CD14-positive monocyte (primary cell): ENCODE data around the gene RER1. TPM values are rescaled to one million over a fixed set of nuclear protein-coding genes. Genes with fewer than 3 reads are reported as not detected.

Experiments used
- DNase-seq, 3 donors: peaks; one replicate each; pipeline ENCODE4 v3.0.0-alpha.2; 2011 to 2022
- H2AFZ ChIP-seq: 2 replicates; pipeline ENCODE4 v1.6.0; 2012; ENCODE audit warnings: mild to moderate bottlenecking, low read depth, low read length, inconsistent platforms; ENCODE audit not compliant: insufficient read depth, poor library complexity, severe bottlenecking
- H3K27ac ChIP-seq, 2 donors: 1 replicate in 1 of 2; 2 replicates in 1 of 2; pipeline ENCODE4 v1.5.1; 2012 to 2013; ENCODE audit warnings: low read length in 2 of 2, control low read depth in 1 of 2, inconsistent platforms in 1 of 2, low read depth in 1 of 2, mild to moderate bottlenecking in 1 of 2
- H3K27me3 ChIP-seq, 2 donors: one replicate each; pipeline versions ENCODE4 v1.6.0 to v1.6.1; 2011 to 2013; ENCODE audit warnings: low read length in 2 of 2; ENCODE audit not compliant: control insufficient read depth in 2 of 2, insufficient read depth in 2 of 2
- H3K36me3 ChIP-seq, 2 donors: replicated peaks in 1 of 2; 1 replicate in 1 of 2; 2 replicates in 1 of 2; pipeline versions ENCODE4 v1.5.1 to v1.6.1; 2012 to 2013; ENCODE audit warnings: low read length in 2 of 2, control low read depth in 1 of 2, inconsistent platforms in 1 of 2, mild to moderate bottlenecking in 1 of 2; ENCODE audit not compliant: insufficient read depth in 2 of 2, control insufficient read depth in 1 of 2
- H3K4me1 ChIP-seq, 2 donors: 1 replicate in 1 of 2; 2 replicates in 1 of 2; pipeline versions ENCODE4 v1.5.1 to v1.6.1; 2012 to 2013; ENCODE audit warnings: low read length in 2 of 2, control low read depth in 1 of 2, inconsistent platforms in 1 of 2, mild to moderate bottlenecking in 1 of 2, moderate library complexity in 1 of 2; ENCODE audit not compliant: insufficient read depth in 2 of 2, control insufficient read depth in 1 of 2
- H3K4me2 ChIP-seq: replicated peaks from 2 replicates; pipeline ENCODE3; 2012; ENCODE audit warnings: low read length, moderate library complexity, mild to moderate bottlenecking; ENCODE audit not compliant: poor library complexity, severe bottlenecking; ENCODE audit errors: extremely low read depth
- H3K4me3 ChIP-seq, 3 experiments: fragments of 200-600 bp in 1 of 3; sonication (generic) in 1 of 3; replicated peaks in 1 of 3; 1 replicate in 2 of 3; 2 replicates in 1 of 3; pipeline ENCODE4 v1.5.1; 2011 to 2013; ENCODE audit warnings: low read length in 3 of 3, mild to moderate bottlenecking in 3 of 3, control low read depth in 2 of 3, low read depth in 2 of 3, inconsistent platforms in 1 of 3, moderate library complexity in 1 of 3
- H3K79me2 ChIP-seq: 2 replicates; pipeline ENCODE4 v1.6.0; 2012; ENCODE audit warnings: mild to moderate bottlenecking, control low read depth, inconsistent platforms, low read length, moderate library complexity; ENCODE audit not compliant: insufficient read depth
- H3K9ac ChIP-seq: 2 replicates; pipeline ENCODE4 v1.6.0; 2017; ENCODE audit warnings: low read length, mild to moderate bottlenecking; ENCODE audit not compliant: insufficient read depth, poor library complexity, severe bottlenecking
- H3K9me3 ChIP-seq, 2 donors: replicated peaks in 1 of 2; 1 replicate in 1 of 2; 2 replicates in 1 of 2; pipeline versions ENCODE4 v1.5.1 to v1.6.1; 2012 to 2013; ENCODE audit warnings: low read length in 2 of 2, control low read depth in 1 of 2; ENCODE audit not compliant: control insufficient read depth in 1 of 2, insufficient read depth in 1 of 2
- H4K20me1 ChIP-seq: 2 replicates; pipeline ENCODE4 v1.6.0; 2012; ENCODE audit warnings: mild to moderate bottlenecking, low read length, control low read depth, moderate library complexity; ENCODE audit not compliant: insufficient read depth
- H3K27ac Mint-ChIP-seq, 7 donors: one replicate each; pipeline ENCODE4 v1.8.0; 2020; ENCODE audit warnings: mild to moderate bottlenecking in 7 of 7, mixed read lengths in 7 of 7, moderate library complexity in 6 of 7, inconsistent platforms in 2 of 7
- H3K27me3 Mint-ChIP-seq, 3 donors: one replicate each; pipeline ENCODE4 v1.8.0; 2021 to 2022; ENCODE audit warnings: low read depth in 3 of 3, mild to moderate bottlenecking in 3 of 3, mixed read lengths in 3 of 3, moderate library complexity in 3 of 3, inconsistent platforms in 1 of 3
- H3K36me3 Mint-ChIP-seq, 2 donors: one replicate each; pipeline ENCODE4 v1.8.0; 2020; ENCODE audit warnings: mixed read lengths in 2 of 2, inconsistent platforms in 1 of 2, mild to moderate bottlenecking in 1 of 2
- H3K4me1 Mint-ChIP-seq: one replicate; pipeline ENCODE4 v1.8.0; 2020; ENCODE audit warnings: mild to moderate bottlenecking, mixed read lengths
- H3K4me3 Mint-ChIP-seq, 2 donors: one replicate each; pipeline ENCODE4 v1.8.0; 2020; ENCODE audit warnings: mild to moderate bottlenecking in 2 of 2, mixed read lengths in 2 of 2, moderate library complexity in 1 of 2
- H3K9me3 Mint-ChIP-seq, 7 donors: one replicate each; pipeline ENCODE4 v1.8.0; 2020 to 2022; ENCODE audit warnings: mixed read lengths in 7 of 7, mild to moderate bottlenecking in 6 of 7, moderate library complexity in 6 of 7, inconsistent platforms in 2 of 7
- WGBS: methylation state at CpG from one replicate; pipeline ENCODE4 v1.1.5; 2013; ENCODE audit warnings: missing lambda C conversion rate; ENCODE audit not compliant: insufficient coverage; 5-methylcytosine and 5-hydroxymethylcytosine counted together
- intact Hi-C, 2 donors: fragments of 100-400 bp; cut with micrococcal nuclease; formaldehyde crosslinking; loops; one replicate each; pipeline versions ENCODE4 v1.15.0 to v1.15.1; 2023
- polyA plus RNA-seq, 3 donors: library from polyadenylated mRNA; depleted of rRNA in 1 of 3; unstranded in 2 of 3; stranded (reverse) in 1 of 3; fragments of 300-500 nt in 2 of 3; fragments of >200 nt in 1 of 3; fragmentation: Illumina TruSeq in 2 of 3; gene quantifications; 1 replicate in 2 of 3; 2 replicates in 1 of 3; pipeline ENCODE4 v1.2.3, GENCODE V29; 2012 to 2021
- TF ChIP-seq, protein P1 (sequence below): fragments of 200-600 bp; IDR thresholded peaks from one replicate; pipeline ENCODE4 v1.8.0; 2022; ENCODE audit warnings: antibody characterized with exemption, mild to moderate bottlenecking

The RER1 gene
- polyA plus RNA-seq, 3 donors, result 98.3 to 235 (median 193) TPM

DNA sequence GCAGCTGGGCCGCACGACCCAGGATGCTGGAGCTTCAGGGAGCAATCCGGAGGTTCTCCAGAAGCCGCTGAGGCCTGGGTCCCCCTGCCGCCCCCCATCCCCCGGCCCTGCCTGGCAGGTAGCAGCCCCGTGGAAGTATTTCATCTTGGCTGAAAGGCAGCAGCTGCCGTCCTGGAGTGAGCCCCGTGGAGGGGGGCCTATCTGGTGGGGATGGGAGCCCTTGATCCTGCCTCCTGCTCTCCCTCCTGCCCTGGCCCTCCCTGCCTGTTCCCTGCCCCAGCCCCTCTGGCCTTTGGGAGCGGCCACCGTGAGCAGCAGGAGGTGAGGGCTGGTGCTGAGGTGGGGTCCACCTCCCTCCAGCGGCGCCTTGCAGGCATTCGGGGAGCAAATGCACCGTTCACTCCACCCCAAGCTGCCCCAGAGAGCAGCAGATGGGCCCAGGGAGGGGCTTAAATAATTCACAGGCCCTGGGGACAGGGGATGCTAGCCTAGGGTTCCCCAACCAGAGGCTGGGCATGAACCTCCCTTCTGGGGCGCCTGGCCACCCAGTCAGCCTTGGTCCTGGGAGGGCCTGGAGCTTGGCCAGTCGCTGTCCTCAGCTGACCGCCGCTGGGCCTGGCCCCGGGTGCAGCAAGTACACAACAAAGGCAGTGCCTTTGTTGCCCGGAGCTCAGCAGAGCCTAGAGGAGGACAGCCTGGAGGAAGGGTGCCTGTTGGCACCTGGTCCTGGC, 60.7 kb downstream of the RER1 start:
- DNase-seq, result no peak
- Histone ChIP-seq H3K27me3 (no peaks in the 10 kb centered on the region), H3K4me1 (no peaks in the 10 kb centered on the region), H3K4me2 (no peak overlapping the region), H3K36me3 (no peaks in the 10 kb centered on the region), H4K20me1 (no peaks in the 10 kb centered on the region), H3K79me2 (no peaks in the 10 kb centered on the region), H2AFZ (no peak overlapping the region), H3K27ac (no peak overlapping the region), H3K9ac (no peak overlapping the region), H3K9me3 (no peaks in the 10 kb centered on the region), H3K4me3 (no peak overlapping the region)
- Mint-ChIP-seq H3K27me3 (peaks cover 0 to 3% (median 2%) of the 10 kb centered on the region in 3 donors), H3K27ac (no peak overlapping the region), H3K36me3 (no peaks in the 10 kb centered on the region), H3K9me3 (no peaks in the 10 kb centered on the region), H3K4me3 (no peak overlapping the region), H3K4me1 (no peaks in the 10 kb centered on the region)
- TF ChIP-seq, protein P1, sequence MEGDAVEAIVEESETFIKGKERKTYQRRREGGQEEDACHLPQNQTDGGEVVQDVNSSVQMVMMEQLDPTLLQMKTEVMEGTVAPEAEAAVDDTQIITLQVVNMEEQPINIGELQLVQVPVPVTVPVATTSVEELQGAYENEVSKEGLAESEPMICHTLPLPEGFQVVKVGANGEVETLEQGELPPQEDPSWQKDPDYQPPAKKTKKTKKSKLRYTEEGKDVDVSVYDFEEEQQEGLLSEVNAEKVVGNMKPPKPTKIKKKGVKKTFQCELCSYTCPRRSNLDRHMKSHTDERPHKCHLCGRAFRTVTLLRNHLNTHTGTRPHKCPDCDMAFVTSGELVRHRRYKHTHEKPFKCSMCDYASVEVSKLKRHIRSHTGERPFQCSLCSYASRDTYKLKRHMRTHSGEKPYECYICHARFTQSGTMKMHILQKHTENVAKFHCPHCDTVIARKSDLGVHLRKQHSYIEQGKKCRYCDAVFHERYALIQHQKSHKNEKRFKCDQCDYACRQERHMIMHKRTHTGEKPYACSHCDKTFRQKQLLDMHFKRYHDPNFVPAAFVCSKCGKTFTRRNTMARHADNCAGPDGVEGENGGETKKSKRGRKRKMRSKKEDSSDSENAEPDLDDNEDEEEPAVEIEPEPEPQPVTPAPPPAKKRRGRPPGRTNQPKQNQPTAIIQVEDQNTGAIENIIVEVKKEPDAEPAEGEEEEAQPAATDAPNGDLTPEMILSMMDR, result no peak
- intact Hi-C loops, result no loop called here
- WGBS, result 75% methylated on average over 20 of the region's 21 CpGs

DNA sequence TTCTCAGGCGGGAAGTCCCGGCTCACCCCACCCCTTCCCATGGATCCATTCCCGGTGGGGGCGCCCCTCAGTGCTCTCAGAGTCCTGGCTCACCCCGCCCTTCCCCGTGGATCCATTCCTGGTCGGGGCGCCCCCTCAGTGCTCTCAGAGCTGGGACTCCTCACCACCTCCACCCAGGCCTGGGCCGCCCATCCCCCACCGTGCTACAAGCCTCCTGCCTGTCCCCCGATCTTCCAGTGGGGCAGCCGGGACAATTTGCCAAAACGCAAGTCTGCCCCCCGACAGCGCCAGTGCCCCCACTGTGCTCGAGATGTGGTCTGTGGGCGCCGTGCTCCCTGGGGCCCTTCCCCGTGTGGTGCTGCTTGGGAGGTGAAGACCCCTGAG, 61.3 kb downstream of the RER1 start:
- WGBS, result 91% methylated on average over 19 of the region's 19 CpGs
- Histone ChIP-seq H3K79me2 (no peaks in the 10 kb centered on the region), H3K4me1 (no peaks in the 10 kb centered on the region), H3K27me3 (no peaks in the 10 kb centered on the region), H3K27ac (no peak overlapping the region), H3K9me3 (no peaks in the 10 kb centered on the region), H3K4me2 (no peak overlapping the region), H2AFZ (no peak overlapping the region), H3K4me3 (no peak overlapping the region), H4K20me1 (no peaks in the 10 kb centered on the region), H3K9ac (no peak overlapping the region), H3K36me3 (no peaks in the 10 kb centered on the region)
- no peak for DNase-seq
- no peaks in the 10 kb centered on the region for H3K4me1 Mint-ChIP-seq
- intact Hi-C loops, result no loop called here
- H3K9me3 Mint-ChIP-seq, result no peaks in the 10 kb centered on the region
- peaks cover 0 to 3% (median 2%) of the 10 kb centered on the region in 3 donors for H3K27me3 Mint-ChIP-seq
- H3K27ac Mint-ChIP-seq, result peak overlapping the region in 1 of 7 donors; percentile 26
- TF ChIP-seq, protein P1, result no peak
- no peaks in the 10 kb centered on the region for H3K36me3 Mint-ChIP-seq
- H3K4me3 Mint-ChIP-seq, result no peak overlapping the region
